Measurements from ENCODE around the gene DTX4.

Gene DTX4

GRCh38 chr11:59221441-59221840, 49.5 kb downstream of the DTX4 start:
- no peak for DNase-seq (ENCODE audit: low read depth)

DNA sequence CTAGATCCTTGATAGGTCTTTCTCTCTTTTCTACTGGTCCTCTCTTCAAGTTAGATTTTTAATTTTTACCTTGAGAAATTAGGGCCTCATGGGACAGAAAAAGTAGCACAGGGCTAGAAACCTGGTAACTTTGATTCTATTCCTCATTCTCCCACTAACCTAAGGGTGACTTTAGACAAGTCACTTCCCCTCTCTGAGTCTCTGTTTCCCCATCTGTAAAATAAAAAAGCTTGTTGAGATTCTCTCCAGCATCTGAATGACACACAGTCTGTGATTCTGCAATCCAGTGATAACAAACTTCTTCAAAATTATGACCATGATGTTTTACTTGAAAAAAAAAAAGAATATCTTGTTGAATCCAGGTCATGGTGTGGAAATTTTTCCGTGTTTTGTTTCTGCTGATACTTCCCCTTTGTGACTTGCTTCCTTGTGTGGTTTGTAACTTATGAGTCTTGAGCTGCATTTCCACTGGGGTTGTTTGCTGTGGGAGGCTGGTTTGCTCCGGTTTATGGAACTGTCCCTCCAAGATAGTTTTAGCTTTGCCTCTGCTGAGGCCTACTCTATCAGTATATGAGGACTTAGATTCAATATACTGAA, 50.6 kb downstream of the DTX4 start:
- no peak for DNase-seq (ENCODE audit: low read depth)

DNA sequence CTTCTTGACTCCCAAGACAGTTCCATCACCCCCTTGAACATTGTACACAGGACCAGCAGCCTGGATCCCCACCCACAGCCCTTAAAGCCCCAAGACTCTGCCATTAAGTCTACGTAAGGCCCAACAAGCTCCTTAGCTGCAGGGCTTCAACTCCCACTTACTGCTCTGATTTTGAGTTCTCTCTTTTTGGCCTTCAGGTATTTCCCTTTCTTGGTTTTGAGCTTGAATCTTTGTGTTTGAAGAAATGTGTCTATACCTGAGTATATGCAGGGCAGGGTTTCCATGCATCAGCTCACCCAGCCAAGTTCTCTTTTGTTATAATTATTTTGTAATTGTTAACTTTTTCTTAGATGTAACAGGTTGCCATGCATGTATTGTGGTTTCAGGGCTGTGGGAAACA, 51.2 kb downstream of the DTX4 start:
- DNase-seq (ENCODE audit: low read depth): no peak

DNA sequence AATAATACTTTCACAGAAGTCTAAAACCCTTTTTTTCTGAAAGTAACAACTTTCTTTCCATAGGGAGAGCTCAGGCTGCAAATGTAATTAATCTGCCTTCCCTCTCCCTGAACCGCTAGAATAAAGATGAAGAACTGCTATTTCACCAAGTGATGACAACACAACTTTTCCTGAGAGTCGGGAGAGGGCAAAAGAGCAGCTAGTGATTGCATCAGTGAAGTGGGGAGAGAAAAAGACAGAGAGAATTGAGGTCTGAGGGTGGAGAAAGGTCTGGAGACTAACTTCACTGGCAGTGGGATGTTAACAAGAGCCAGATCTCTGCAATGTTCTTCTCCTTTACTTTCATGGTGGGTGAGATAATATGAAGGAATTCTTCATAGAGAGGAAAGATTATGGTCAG, 51.7 kb downstream of the DTX4 start:
- DNase-seq (ENCODE audit: low read depth): no peak

GRCh38 chr11:59224351-59224928, 52.5 kb downstream of the DTX4 start:
- no peak for DNase-seq (ENCODE audit: low read depth)

DNA sequence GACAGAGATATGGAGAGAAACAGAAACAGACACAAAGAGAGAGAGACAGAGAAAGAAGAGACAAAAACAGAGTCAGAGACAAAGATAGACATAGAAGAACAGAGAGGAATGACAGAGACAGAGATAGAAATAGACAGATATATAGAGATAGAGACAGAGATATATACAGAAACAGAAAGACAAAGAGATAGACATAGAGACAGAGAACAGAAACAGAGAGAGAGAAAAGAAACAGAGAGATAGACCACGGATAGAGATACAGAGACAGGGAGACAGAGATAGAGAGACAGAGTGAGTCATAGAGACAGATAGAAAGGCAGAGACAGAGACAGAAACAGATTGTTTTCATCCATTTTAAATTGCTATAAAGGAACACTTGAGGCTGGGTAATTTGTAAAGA, 53.1 kb downstream of the DTX4 start:
- no peak for DNase-seq (ENCODE audit: low read depth)

DNA sequence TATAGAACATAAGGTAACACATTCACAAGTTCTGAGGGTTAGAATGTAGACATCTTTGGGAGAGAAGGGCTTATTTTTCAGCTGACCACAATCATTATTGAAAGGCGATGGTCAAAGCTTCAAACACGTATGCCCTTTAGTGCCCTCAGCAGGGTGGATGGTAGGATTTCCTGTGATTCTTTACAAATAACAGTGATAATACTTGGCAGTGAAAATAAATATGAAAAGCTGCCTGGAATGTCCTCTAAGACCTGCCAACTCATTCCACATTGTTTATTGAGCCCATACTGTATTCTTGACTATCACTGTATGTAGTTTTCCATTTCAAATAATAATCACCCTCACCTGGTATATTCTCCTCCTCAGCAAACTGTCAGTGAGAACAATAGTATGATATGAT, 54.5 kb downstream of the DTX4 start:
- DNase-seq (ENCODE audit: low read depth): no peak

DNA sequence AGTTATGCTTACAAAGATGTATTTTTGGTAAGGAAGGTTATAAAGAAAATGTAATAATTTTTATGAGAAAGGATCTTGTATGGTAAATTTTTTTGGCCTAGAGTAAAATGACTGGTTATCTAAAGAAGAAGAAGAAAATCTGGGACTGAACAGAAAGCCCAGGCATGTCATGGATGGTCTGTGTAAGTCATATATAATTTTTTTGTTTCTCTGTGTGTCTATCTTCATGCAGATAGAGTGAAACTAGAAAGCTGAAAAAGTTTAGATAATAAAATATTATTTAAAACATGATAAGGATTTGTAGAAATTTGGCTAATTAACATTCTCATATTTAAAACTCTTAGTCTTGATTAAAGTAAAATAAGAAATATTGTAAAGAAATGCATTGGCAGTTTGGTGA, 68.4 kb downstream of the DTX4 start:
- DNase-seq (ENCODE audit: low read depth): no peak

- no peak for DNase-seq (ENCODE audit: low read depth)
These were observed 71.7 kb downstream of the DTX4 start for GRCh38 chr11:59243633-59244032.

DNA sequence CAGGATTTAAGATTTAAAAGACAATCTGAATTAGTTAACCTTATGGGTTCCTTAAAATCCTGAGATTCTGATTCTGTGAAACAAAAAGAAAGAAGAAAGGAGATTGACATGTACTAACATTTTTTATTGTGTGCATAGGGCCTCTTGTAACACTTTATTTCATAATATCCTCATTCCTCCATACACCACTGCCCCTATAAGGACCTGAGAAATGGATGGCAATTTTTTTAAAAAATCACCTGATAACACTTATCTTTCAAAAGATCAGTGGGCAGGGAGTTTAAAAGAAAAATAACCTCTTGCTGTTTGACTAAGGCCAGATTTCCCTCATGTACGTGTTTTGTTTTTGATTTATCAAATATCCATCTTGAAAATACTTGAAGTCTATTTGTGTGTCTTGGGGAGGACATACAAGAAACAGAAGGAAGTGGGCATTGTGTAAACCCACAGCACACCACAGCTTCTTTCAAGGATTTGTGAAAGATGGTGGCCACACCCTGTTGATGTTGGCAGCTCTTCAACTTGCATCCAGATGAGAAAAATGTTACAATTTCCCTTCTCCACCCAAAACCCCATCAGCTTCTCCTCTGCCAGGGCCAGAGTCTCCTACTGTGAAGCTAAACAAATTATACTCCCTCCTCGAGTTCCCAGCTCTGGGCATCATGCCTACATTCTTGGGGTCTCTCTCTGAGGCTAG, 75.7 kb downstream of the DTX4 start:
- no peak for DNase-seq (ENCODE audit: low read depth)

DNA sequence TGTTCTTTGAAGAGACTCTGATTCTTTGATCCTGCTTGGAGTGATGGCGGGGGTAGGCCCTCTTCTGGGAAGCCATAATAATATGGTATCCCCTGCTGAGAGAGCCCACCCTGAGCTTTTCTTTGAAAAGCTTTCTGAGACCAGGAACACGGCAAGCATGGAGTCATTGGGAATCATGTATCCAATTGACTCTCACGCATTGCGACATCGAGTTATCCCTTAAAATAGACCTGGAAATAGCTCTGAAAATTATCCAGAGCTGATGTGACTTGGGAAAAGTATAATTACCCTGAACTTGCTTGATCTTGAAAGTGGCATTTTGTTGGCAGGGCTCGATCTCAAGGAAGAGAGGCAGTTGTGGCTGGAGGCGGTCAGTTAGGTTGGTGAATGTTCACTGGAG, 77.6 kb downstream of the DTX4 start:
- no peak for DNase-seq (ENCODE audit: low read depth)

- no peak for DNase-seq (ENCODE audit: low read depth)
These were observed 81.1 kb downstream of the DTX4 start for GRCh38 chr11:59253001-59253400.

DNA sequence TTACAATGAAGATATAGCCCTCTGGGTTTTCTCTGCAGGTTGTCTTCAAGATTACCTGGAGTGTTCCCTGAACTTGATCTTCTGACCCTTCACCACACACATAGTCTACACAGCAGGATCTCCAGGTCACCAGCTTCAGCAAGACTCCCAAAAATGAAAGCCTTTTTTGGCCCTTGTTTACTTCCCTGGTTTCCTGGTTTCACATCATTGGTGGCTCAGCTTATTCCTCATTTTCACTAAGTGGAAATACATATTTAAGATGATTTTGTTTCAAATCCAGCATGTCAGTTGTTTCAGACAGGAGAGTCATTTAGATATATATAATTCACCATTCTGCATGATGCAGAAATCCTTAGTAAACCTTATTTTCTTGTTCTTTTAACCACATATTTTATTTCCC, 82.4 kb downstream of the DTX4 start:
- no peak for DNase-seq (ENCODE audit: low read depth)

DNA sequence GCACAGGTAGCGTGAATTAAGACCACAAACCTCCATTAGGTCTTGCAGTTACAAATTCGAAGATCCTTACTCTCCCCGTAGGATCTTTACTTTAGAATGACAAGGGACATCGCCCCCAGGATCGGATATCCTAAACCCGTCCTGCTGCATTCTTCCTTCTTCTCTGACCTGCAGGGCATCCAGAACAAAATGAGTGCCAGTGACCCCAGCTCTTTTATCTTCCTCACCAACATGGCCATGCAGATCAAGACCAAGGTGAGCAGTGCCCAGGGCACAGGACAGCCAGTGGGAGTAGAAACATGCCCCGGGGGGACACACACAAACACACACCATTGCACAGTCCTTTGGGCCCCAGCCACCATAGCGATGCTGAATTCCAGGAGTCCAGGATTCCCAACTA, 83.3 kb downstream of the DTX4 start:
- no peak for DNase-seq (ENCODE audit: low read depth)
